ENCODE data around the gene ZNF318.

Gene ZNF318

DNA sequence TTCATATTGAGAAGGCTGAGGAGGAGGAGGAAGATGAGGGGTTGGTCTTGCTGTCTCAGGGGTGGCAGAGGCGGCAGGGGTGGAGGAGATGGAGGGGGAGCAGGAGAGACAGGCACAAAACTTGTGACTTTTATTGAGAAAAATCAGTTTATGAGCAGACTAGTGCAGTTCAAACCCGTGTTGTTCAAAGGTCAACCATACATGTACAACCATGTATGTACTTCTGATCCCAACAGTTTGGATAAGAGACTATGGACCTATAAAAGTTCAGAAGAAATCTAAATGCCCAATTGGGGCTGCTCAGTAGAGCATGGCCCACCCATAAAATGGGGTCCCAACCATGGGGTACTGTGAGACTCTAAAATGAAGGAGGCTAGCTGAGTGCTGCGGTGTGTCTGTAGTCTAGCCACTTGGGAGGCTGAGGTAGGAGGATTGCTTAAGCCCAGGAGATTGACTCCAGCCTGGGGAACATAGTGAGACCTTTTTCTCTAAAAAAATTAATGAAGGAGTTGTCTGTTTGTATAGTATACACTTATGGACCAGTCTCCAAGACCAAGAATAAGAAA, 79.0 kb downstream of the ZNF318 start:
- H3K4me3 ChIP-seq (ENCODE audit: low read depth in 1 of 2, low read length in 2 of 2) = no peak overlapping the region
- no peaks in the 10 kb centered on the region for H3K9me3 ChIP-seq (ENCODE audit: control insufficient read depth in 1 of 2, low read length in 2 of 2)
- H3K36me3 ChIP-seq (ENCODE audit: control insufficient read depth in 1 of 2, insufficient read depth in 2 of 2, low read length in 2 of 2) = no peaks in the 10 kb centered on the region
- no peak overlapping the region for H3K27ac ChIP-seq (ENCODE audit: low read length)
- peaks cover 0 to 4% of the 10 kb centered on the region in 2 donors for H3K4me1 ChIP-seq (ENCODE audit: control insufficient read depth in 1 of 2, insufficient read depth in 2 of 2, low read length in 2 of 2)
- no peaks in the 10 kb centered on the region for H3K27me3 ChIP-seq (ENCODE audit: low read depth, low read length)

DNA sequence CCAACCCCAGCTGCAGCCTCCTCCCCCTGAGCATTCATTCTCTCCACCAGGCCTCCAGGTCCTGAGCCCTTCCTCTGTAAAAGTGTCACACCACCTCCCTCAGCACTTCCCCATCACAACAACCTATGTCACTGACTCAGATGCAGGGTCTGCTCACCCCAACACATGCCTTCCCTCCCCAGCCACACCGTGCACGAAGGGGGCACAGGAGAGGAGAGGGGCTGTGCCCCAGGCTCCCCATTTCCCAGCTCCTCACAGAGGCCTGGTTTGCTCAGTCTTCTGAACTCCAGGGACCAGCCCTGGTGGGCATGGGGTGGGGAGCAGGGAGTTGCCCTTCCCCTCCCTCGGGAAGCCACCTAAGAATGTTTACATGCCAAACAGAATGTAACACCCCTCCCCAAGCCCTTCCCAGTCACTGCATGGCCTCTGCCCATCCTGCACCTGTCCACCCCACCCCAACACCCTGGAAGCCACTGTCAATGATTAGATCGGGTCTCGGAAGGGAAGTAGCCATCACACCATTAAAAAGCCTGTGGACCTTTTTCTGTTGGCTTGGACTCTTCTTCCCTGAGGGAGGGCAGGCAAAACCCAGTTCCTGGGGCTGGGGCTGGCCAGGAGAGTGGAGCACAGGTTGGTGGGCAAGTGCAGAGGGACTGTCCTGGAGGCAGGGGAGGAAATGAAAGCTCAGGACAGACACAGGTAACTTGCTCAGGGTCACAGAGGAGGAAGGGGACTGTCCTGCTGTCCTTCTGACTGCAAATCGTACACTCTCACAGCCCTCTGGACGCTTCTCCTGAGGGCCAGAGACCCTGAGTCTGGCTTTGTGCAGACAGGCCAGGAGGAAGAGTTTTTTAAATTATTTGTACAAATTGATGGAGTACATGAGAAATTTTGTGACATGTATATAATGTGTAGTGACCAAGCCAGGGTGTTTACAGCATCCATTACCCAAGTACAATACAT, 81.4 kb downstream of the ZNF318 start:
- H3K9me3 ChIP-seq (ENCODE audit: control insufficient read depth in 1 of 2, low read length in 2 of 2) = no peaks in the 10 kb centered on the region
- peaks cover 0 to 10% of the 10 kb centered on the region in 2 donors for H3K4me1 ChIP-seq (ENCODE audit: control insufficient read depth in 1 of 2, insufficient read depth in 2 of 2, low read length in 2 of 2)
- H3K36me3 ChIP-seq (ENCODE audit: control insufficient read depth in 1 of 2, insufficient read depth in 2 of 2, low read length in 2 of 2) = no peaks in the 10 kb centered on the region
- H3K27me3 ChIP-seq (ENCODE audit: low read depth, low read length) = no peaks in the 10 kb centered on the region
- no peak overlapping the region for H3K27ac ChIP-seq (ENCODE audit: low read length)
- no peak overlapping the region for H3K4me3 ChIP-seq (ENCODE audit: low read depth in 1 of 2, low read length in 2 of 2)

DNA sequence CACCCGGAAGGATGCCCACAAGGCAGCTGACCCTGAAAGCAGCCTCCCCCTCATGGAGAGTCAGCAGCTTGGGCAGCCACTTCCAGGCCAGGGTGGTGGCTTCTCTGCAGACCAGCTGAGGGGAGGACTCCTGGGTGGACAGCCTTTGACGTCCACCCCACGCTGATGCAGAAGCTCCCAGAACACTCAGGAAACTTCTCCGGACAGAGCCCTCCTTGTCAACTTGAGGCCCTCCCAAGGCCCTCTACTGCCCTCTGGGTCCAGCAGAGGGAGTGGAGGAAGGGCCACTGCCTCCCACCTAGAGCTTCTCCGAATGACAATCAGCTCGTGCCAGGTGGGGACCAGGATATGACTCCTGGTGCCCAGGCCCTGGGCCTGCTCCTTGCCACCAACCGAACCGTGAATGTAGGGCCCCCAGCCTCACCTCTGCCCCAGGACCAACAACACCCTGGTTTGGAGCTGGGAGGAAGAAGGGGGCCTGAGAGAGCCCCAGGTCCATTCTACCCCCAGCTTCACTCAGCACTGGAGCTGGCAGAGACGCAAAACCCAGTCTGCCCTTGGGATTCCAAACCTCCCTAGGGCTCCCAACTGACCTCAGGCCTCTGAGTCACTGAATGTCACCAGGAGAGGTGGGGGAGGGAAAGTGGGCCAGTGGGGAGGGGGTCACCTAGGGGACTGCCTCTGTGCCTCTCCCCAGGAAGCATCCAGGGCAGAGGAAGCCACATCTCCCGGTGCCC, 82.3 kb downstream of the ZNF318 start:
- H3K9me3 ChIP-seq (ENCODE audit: control insufficient read depth in 1 of 2, low read length in 2 of 2) = no peaks in the 10 kb centered on the region
- no peaks in the 10 kb centered on the region for H3K27me3 ChIP-seq (ENCODE audit: low read depth, low read length)

DNA sequence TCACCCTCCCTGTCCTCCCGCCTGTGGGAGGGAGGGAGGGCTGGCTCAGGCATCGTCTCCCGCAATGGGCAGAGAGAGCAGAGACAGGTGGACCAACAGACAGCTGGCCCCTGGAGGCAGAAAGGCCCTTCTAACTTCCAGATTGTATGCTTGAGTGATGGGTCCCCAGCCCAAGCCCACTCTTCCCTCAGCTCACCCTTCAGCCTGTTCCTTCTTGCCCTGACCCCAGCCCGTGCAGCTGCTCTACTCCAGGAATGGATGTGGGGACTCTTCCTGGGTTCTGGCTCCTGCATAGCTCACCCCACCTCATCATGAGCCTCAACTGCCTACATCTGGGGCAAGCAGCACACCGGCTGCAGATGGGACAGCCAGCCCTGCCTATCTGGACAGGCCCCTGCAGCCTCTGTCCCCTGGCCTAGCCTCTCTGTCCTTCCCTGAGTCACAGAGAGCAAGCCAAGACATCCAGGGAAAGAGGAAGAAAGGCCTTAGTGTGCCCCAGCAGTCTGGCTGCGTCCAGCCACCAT, 82.9 kb downstream of the ZNF318 start:
- Histone ChIP-seq H3K36me3 (ENCODE audit: control insufficient read depth in 1 of 2, insufficient read depth in 2 of 2, low read length in 2 of 2) (no peaks in the 10 kb centered on the region), H3K4me3 (ENCODE audit: low read depth in 1 of 2, low read length in 2 of 2) (no peak overlapping the region), H3K9me3 (ENCODE audit: control insufficient read depth in 1 of 2, low read length in 2 of 2) (no peaks in the 10 kb centered on the region), H3K27me3 (ENCODE audit: low read depth, low read length) (no peaks in the 10 kb centered on the region), H3K27ac (ENCODE audit: low read length) (no peak overlapping the region), H3K4me1 (ENCODE audit: control insufficient read depth in 1 of 2, insufficient read depth in 2 of 2, low read length in 2 of 2) (peaks cover 0 to 10% of the 10 kb centered on the region in 2 donors)

More for the DNA sequence above, 82.3 kb downstream of the ZNF318 start:
- H3K36me3 ChIP-seq (ENCODE audit: control insufficient read depth in 1 of 2, insufficient read depth in 2 of 2, low read length in 2 of 2) = no peaks in the 10 kb centered on the region
- peaks cover 0 to 10% of the 10 kb centered on the region in 2 donors for H3K4me1 ChIP-seq (ENCODE audit: control insufficient read depth in 1 of 2, insufficient read depth in 2 of 2, low read length in 2 of 2)
- no peak overlapping the region for H3K4me3 ChIP-seq (ENCODE audit: low read depth in 1 of 2, low read length in 2 of 2)
- H3K27ac ChIP-seq (ENCODE audit: low read length) = no peak overlapping the region

All from muscle layer of duodenum (tissue), 2 donors.